ENCODE data around the gene TTC9B. TPM values are rescaled to one million over a fixed set of nuclear protein-coding genes. Genes with fewer than 3 reads are reported as not detected.

The TTC9B gene
- total RNA-seq, 4 donors from 2014 or later: not detected

GRCh38 chr19:40251244-40251643 is 33.1 kb upstream of the TTC9B start:
- no peak overlapping the region for H3K27ac ChIP-seq (replicated peaks in 1 of 4)
- TF ChIP-seq CTCF (IDR thresholded peaks at IDR 0.05): no peak
- no peak for TF ChIP-seq EP300 (IDR thresholded peaks at IDR 0.05)
- no peak for TF ChIP-seq POLR2AphosphoS5 (IDR thresholded peaks at IDR 0.05)
- TF ChIP-seq POLR2A (IDR thresholded peaks at IDR 0.05; ENCODE audit: low read depth): no peak
- intact Hi-C loops (cut with DNase I): no loop called here
- no peak for DNase-seq (ENCODE audit: extremely low spot score)
- no peak overlapping the region for H3K4me3 ChIP-seq
- no peaks in the 10 kb centered on the region for H3K9me3 ChIP-seq
- no peaks in the 10 kb centered on the region for H3K27me3 ChIP-seq
- H3K36me3 ChIP-seq: peaks cover 26 to 77% (median 55%) of the 10 kb centered on the region in 4 donors
- H3K4me1 ChIP-seq: peaks cover 9 to 32% (median 16%) of the 10 kb centered on the region in 4 donors

GRCh38 chr19:40249781-40250180 is 31.6 kb upstream of the TTC9B start:
- no peaks in the 10 kb centered on the region for H3K27me3 ChIP-seq
- H3K27ac ChIP-seq (replicated peaks in 1 of 4): no peak overlapping the region
- 89% methylated on average over 11 of the region's 11 CpGs for WGBS
- no peak for TF ChIP-seq POLR2A (IDR thresholded peaks at IDR 0.05; ENCODE audit: low read depth)
- TF ChIP-seq CTCF (IDR thresholded peaks at IDR 0.05): no peak
- no peak for TF ChIP-seq POLR2AphosphoS5 (IDR thresholded peaks at IDR 0.05)
- no peak for TF ChIP-seq EP300 (IDR thresholded peaks at IDR 0.05)
- intact Hi-C loops (cut with DNase I): no loop called here
- no peak overlapping the region for H3K4me3 ChIP-seq
- no peak for DNase-seq (ENCODE audit: extremely low spot score)
- peaks cover 18 to 47% (median 31%) of the 10 kb centered on the region in 4 donors for H3K4me1 ChIP-seq
- no peaks in the 10 kb centered on the region for H3K9me3 ChIP-seq
- peaks cover 12 to 62% (median 40%) of the 10 kb centered on the region in 4 donors for H3K36me3 ChIP-seq

GRCh38 chr19:40249201-40249600 is 31.0 kb upstream of the TTC9B start:
- peaks cover 7 to 56% (median 34%) of the 10 kb centered on the region in 4 donors for H3K36me3 ChIP-seq
- H3K27me3 ChIP-seq: no peaks in the 10 kb centered on the region
- peaks cover 18 to 51% (median 35%) of the 10 kb centered on the region in 4 donors for H3K4me1 ChIP-seq
- H3K9me3 ChIP-seq: no peaks in the 10 kb centered on the region
- intact Hi-C loops (cut with DNase I): no loop called here
- H3K27ac ChIP-seq (replicated peaks in 1 of 4): no peak overlapping the region
- 71% methylated on average over 10 of the region's 10 CpGs for WGBS
- H3K4me3 ChIP-seq: no peak overlapping the region
- DNase-seq (ENCODE audit: extremely low spot score): no peak
- no peak for TF ChIP-seq EP300 (IDR thresholded peaks at IDR 0.05)
- no peak for TF ChIP-seq POLR2A (IDR thresholded peaks at IDR 0.05; ENCODE audit: low read depth)
- TF ChIP-seq POLR2AphosphoS5 (IDR thresholded peaks at IDR 0.05): no peak
- no peak for TF ChIP-seq CTCF (IDR thresholded peaks at IDR 0.05)

- intact Hi-C loops (cut with DNase I): no loop called here
- Histone ChIP-seq H3K9me3 (no peaks in the 10 kb centered on the region), H3K27me3 (no peaks in the 10 kb centered on the region), H3K36me3 (peaks cover 7 to 42% (median 25%) of the 10 kb centered on the region in 4 donors), H3K27ac (replicated peaks in 1 of 4) (no peak overlapping the region), H3K4me1 (peaks cover 19 to 53% (median 38%) of the 10 kb centered on the region in 4 donors), H3K4me3 (no peak overlapping the region)
- no peak for DNase-seq (ENCODE audit: extremely low spot score)
- 80% methylated on average over 10 of the region's 12 CpGs for WGBS
- TF ChIP-seq EP300 (IDR thresholded peaks at IDR 0.05) (no peak), CTCF (IDR thresholded peaks at IDR 0.05) (no peak), POLR2AphosphoS5 (IDR thresholded peaks at IDR 0.05) (no peak), POLR2A (IDR thresholded peaks at IDR 0.05; ENCODE audit: low read depth) (no peak)
Observed at GRCh38 chr19:40247735-40248262, 29.6 kb upstream of the TTC9B start.

GRCh38 chr19:40247178-40247577 is 29.0 kb upstream of the TTC9B start:
- Histone ChIP-seq H3K9me3 (no peaks in the 10 kb centered on the region), H3K36me3 (peaks cover 8 to 39% (median 26%) of the 10 kb centered on the region in 4 donors), H3K27me3 (no peaks in the 10 kb centered on the region), H3K4me3 (no peak overlapping the region), H3K27ac (replicated peaks in 1 of 4) (no peak overlapping the region), H3K4me1 (peaks cover 25 to 57% (median 43%) of the 10 kb centered on the region in 4 donors)
- TF ChIP-seq POLR2A (IDR thresholded peaks at IDR 0.05; ENCODE audit: low read depth): no peak
- no peak for TF ChIP-seq POLR2AphosphoS5 (IDR thresholded peaks at IDR 0.05)
- no peak for TF ChIP-seq CTCF (IDR thresholded peaks at IDR 0.05)
- TF ChIP-seq EP300 (IDR thresholded peaks at IDR 0.05): no peak
- no peak for DNase-seq (ENCODE audit: extremely low spot score)
- 95% methylated on average over 4 of the region's 6 CpGs for WGBS
- intact Hi-C loops (cut with DNase I): no loop called here
